DOHH2 (cell line): ENCODE results near the gene NAP1L1.

Source experiments
- H3F3A ChIP-seq: fragments of 200-600 bp; sonication (generic), shearing (Covaris generic); 2 replicates; pipeline ENCODE4 v1.6.0; 2016; ENCODE audit warnings: antibody characterized with exemption, mild to moderate bottlenecking; ENCODE audit not compliant: control insufficient read depth, insufficient read depth
- H3K27ac ChIP-seq: fragments of 200-600 bp; sonication (generic); 2 replicates; pipeline ENCODE4 v1.5.1; 2014; ENCODE audit warnings: low read depth, mild to moderate bottlenecking, low read length, moderate library complexity
- H3K27me3 ChIP-seq: fragments of 200-600 bp; sonication (generic); 2 replicates; pipeline ENCODE4 v1.6.1; 2014; ENCODE audit warnings: mild to moderate bottlenecking, low read length, mixed read lengths; ENCODE audit not compliant: control insufficient read depth
- H3K36me3 ChIP-seq: fragments of 200-600 bp; sonication (generic); 2 replicates; pipeline ENCODE4 v1.6.1; 2014; ENCODE audit warnings: mild to moderate bottlenecking, low read length, moderate library complexity, mixed read lengths; ENCODE audit not compliant: control insufficient read depth
- H3K4me1 ChIP-seq: fragments of 200-600 bp; sonication (generic); 2 replicates; pipeline ENCODE4 v1.6.1; 2014; ENCODE audit warnings: mild to moderate bottlenecking, low read length, mixed read lengths; ENCODE audit not compliant: control insufficient read depth
- H3K4me2 ChIP-seq: fragments of 200-600 bp; sonication (generic); 2 replicates; pipeline ENCODE4 v1.6.0; 2014; ENCODE audit warnings: mild to moderate bottlenecking, low read length, moderate library complexity
- H3K4me3 ChIP-seq: fragments of 200-600 bp; sonication (generic); 2 replicates; pipeline ENCODE4 v1.5.1; 2014; ENCODE audit warnings: mild to moderate bottlenecking, low read length, mixed read lengths
- H3K79me2 ChIP-seq: fragments of 200-600 bp; sonication (generic); 2 replicates; pipeline ENCODE4 v1.6.1; 2014; ENCODE audit warnings: mild to moderate bottlenecking, low read length, mixed read lengths; ENCODE audit not compliant: control insufficient read depth
- H3K9me2 ChIP-seq: fragments of 200-600 bp; sonication (generic); replicated peaks from 2 replicates; pipeline ENCODE4 v1.6.1; 2014; ENCODE audit warnings: mild to moderate bottlenecking, low read length, mixed read lengths; ENCODE audit not compliant: control insufficient read depth
- H3K9me3 ChIP-seq: fragments of 200-600 bp; sonication (generic); 2 replicates; pipeline ENCODE4 v1.6.1; 2014; ENCODE audit warnings: antibody characterized with exemption, low read length, mixed read lengths; ENCODE audit not compliant: control insufficient read depth, insufficient read depth
- H4K20me1 ChIP-seq: fragments of 200-600 bp; sonication (generic); 2 replicates; pipeline ENCODE4 v1.6.0; 2014; ENCODE audit warnings: low read depth, mild to moderate bottlenecking, antibody characterized with exemption, low read length, moderate library complexity; ENCODE audit not compliant: control insufficient read depth, insufficient read depth
- CTCF ChIP-seq: fragments of 200-600 bp; sonication (generic); IDR thresholded peaks from one replicate; pipeline ENCODE4 v1.5.1; 2014; ENCODE audit warnings: antibody characterized with exemption, mild to moderate bottlenecking, low read depth, low read length; ENCODE audit not compliant: poor library complexity, severe bottlenecking
- EZH2phosphoT487 ChIP-seq: fragments of 200-600 bp; sonication (generic); IDR thresholded peaks from 2 replicates; pipeline ENCODE4 v1.6.1; 2017; ENCODE audit warnings: borderline replicate concordance, mild to moderate bottlenecking, antibody characterized with exemption, low read length, moderate library complexity, mixed read lengths

NAP1L1 gene

GRCh38 chr12:76101739-76102385 is 17.4 kb upstream of the NAP1L1 start:
- no peak for TF ChIP-seq EZH2phosphoT487
- TF ChIP-seq CTCF = no peak
- no peaks in the 10 kb centered on the region for H3K9me3 ChIP-seq
- no peak overlapping the region for H3K4me2 ChIP-seq
- H3K4me1 ChIP-seq = no peaks in the 10 kb centered on the region
- H3K36me3 ChIP-seq = no peaks in the 10 kb centered on the region
- H3K27me3 ChIP-seq = no peaks in the 10 kb centered on the region; the same call in 1 of the 2 replicates
- H3K27ac ChIP-seq = no peak overlapping the region
- no peaks in the 10 kb centered on the region for H4K20me1 ChIP-seq
- no peaks in the 10 kb centered on the region for H3K79me2 ChIP-seq
- no peak overlapping the region for H3K4me3 ChIP-seq
- no peaks in the 10 kb centered on the region for H3K9me2 ChIP-seq
- no peaks in the 10 kb centered on the region for H3F3A ChIP-seq

GRCh38 chr12:76096079-76096646 is 11.7 kb upstream of the NAP1L1 start:
- Histone ChIP-seq H3K9me2 (no peaks in the 10 kb centered on the region), H3K4me2 (no peak overlapping the region), H3K9me3 (no peaks in the 10 kb centered on the region), H3K36me3 (no peaks in the 10 kb centered on the region), H3K27ac (no peak overlapping the region), H3K4me3 (no peak overlapping the region), H3K27me3 (no peaks in the 10 kb centered on the region; the same call in 1 of the 2 replicates), H3F3A (no peaks in the 10 kb centered on the region), H4K20me1 (no peaks in the 10 kb centered on the region), H3K4me1 (peaks cover 16% of the 10 kb centered on the region), H3K79me2 (no peaks in the 10 kb centered on the region)
- TF ChIP-seq CTCF (no peak), EZH2phosphoT487 (no peak)

- H3K79me2 ChIP-seq = no peaks in the 10 kb centered on the region
- no peak overlapping the region for H3K4me2 ChIP-seq
- H3K36me3 ChIP-seq = no peaks in the 10 kb centered on the region
- H3K27me3 ChIP-seq = no peaks in the 10 kb centered on the region
- H3K9me3 ChIP-seq = no peaks in the 10 kb centered on the region
- TF ChIP-seq EZH2phosphoT487 (no peak), CTCF (no peak)
- no peaks in the 10 kb centered on the region for H4K20me1 ChIP-seq
- peaks cover 23% of the 10 kb centered on the region for H3K4me1 ChIP-seq
- no peak overlapping the region for H3K27ac ChIP-seq
- no peak overlapping the region for H3K4me3 ChIP-seq
- no peaks in the 10 kb centered on the region for H3F3A ChIP-seq
- H3K9me2 ChIP-seq = no peaks in the 10 kb centered on the region
Observed at GRCh38 chr12:76094754-76095153, 10.3 kb upstream of the NAP1L1 start.
